ENCODE data around the gene OR5C1.

- TF ChIP-seq ZNF18 (CRISPR knock-in tag; IDR thresholded peaks at IDR 0.05; ENCODE audit: insufficient replicate concordance) (no peak), CREB3 (CRISPR knock-in tag; IDR thresholded peaks at IDR 0.05) (no peak), SOX6 (IDR thresholded peaks at IDR 0.05) (no peak), SOX6 (CRISPR knock-in tag; IDR thresholded peaks at IDR 0.05) (no peak), ZNF318 (CRISPR knock-in tag; IDR thresholded peaks at IDR 0.05) (no peak), MAX (IDR thresholded peaks at IDR 0.05) (no peak), ZFP62 (CRISPR knock-in tag; IDR thresholded peaks at IDR 0.05) (no peak), ZNF224 (CRISPR knock-in tag; IDR thresholded peaks at IDR 0.05) (no peak), RFX5 (IDR thresholded peaks at IDR 0.05; ENCODE audit: low read depth, low read length) (no peak), ZNF432 (CRISPR knock-in tag; IDR thresholded peaks at IDR 0.05; ENCODE audit: borderline replicate concordance) (no peak), ELF1 (CRISPR knock-in tag; IDR thresholded peaks at IDR 0.05) (no peak), JUND (CRISPR knock-in tag; IDR thresholded peaks at IDR 0.05) (no peak)
Observed at GRCh38 chr9:122819791-122820489, 31.2 kb downstream of the OR5C1 start.
